HCT116 (cell line): Measurements from ENCODE around the gene KLF16. TPM values are rescaled to one million over a fixed set of nuclear protein-coding genes. Genes with fewer than 3 reads are reported as not detected.
A peak's percentile ranks its signal among the peaks of the same experiment; 100 is the strongest.

ENCODE experiments used
- ATAC-seq: fragments of 200-7000 bp; cut with Tn5 transposase; 2 replicates; pipeline ENCODE4 v1.9.1; 2020; ENCODE audit warnings: mild to moderate bottlenecking, moderate library complexity
- BruUV-seq: library from RNA; stranded (reverse); fragments of 400-500 nt; replicated peaks from 2 replicates; lab custom pipeline; 2021; lab: Mats Ljungman, UMichigan
- CTCF ChIA-PET: fragments of 300-600 bp; sonication (Branson Sonifier 250); formaldehyde crosslinking; loops from one replicate; lab custom pipeline; 2021; ENCODE audit warnings: antibody characterized with exemption; lab: Charles Lee
- POLR2A ChIA-PET: fragments of 300-600, 350-600 bp; sonication (Branson Sonifier 250); formaldehyde crosslinking; loops from one replicate; lab custom pipeline; 2021; ENCODE audit warnings: antibody characterized with exemption; lab: Charles Lee
- RAD21 ChIA-PET, 2 experiments: fragments of 300-600 bp; sonication (Branson Sonifier 250); formaldehyde crosslinking; loops; one replicate each; lab custom pipeline; 2023; ENCODE audit warnings: low total read pairs in 2 of 2; ENCODE audit not compliant: uncharacterized antibody in 2 of 2, unreplicated experiment in 2 of 2, low non-redundant PET in 1 of 2; lab: Charles Lee
- DNase-seq: peaks from one replicate; pipeline ENCODE4 v3.0.0-alpha.2; 2010; ENCODE audit warnings: low read depth, low spot score
- H2AFZ ChIP-seq: fragments of 200-600 bp; shearing (Covaris generic), sonication (generic); 2 replicates; pipeline ENCODE4 v1.6.1; 2017; ENCODE audit warnings: low read depth, mixed run types, mixed read lengths, antibody characterized with exemption, low read length; ENCODE audit not compliant: poor library complexity, severe bottlenecking
- H3K27ac ChIP-seq: 2 replicates; pipeline ENCODE4 v1.5.1; 2012; ENCODE audit warnings: low read depth, low read length
- H3K27me3 ChIP-seq: fragments of 200-600 bp; sonication (generic); 2 replicates; pipeline ENCODE4 v1.6.1; 2016; ENCODE audit warnings: mixed run types, low read length, mixed read lengths; ENCODE audit not compliant: insufficient read depth
- H3K36me3 ChIP-seq, 2 experiments: fragments of 200-500 bp in 1 of 2; fragments of 200-600 bp in 1 of 2; sonication (Bioruptor generic) in 1 of 2; sonication (generic) in 1 of 2; 2 replicates each; pipeline versions ENCODE4 v1.5.1 to v1.6.1; 2014 to 2016; ENCODE audit warnings: low read length in 2 of 2, inconsistent platforms in 1 of 2, mixed read lengths in 1 of 2, mixed run types in 1 of 2; ENCODE audit not compliant: insufficient read depth in 2 of 2, control insufficient read depth in 1 of 2
- H3K4me1 ChIP-seq, 2 experiments: fragments of 200-600 bp in 1 of 2; sonication (generic) in 1 of 2; 2 replicates each; pipeline versions ENCODE4 v1.5.1 to v1.6.1; 2012 to 2017; ENCODE audit warnings: low read length in 2 of 2, inconsistent platforms in 1 of 2, mild to moderate bottlenecking in 1 of 2, mixed read lengths in 1 of 2, mixed run types in 1 of 2, moderate library complexity in 1 of 2; ENCODE audit not compliant: insufficient read depth in 2 of 2, control insufficient read depth in 1 of 2
- H3K4me2 ChIP-seq: fragments of 200-600 bp; sonication (generic); 2 replicates; pipeline ENCODE4 v1.6.1; 2017; ENCODE audit warnings: mixed run types, low read length, mixed read lengths
- H3K4me3 ChIP-seq, 2 experiments: fragments of 200-600 bp in 1 of 2; sonication (generic) in 1 of 2; replicated peaks in 1 of 2; 2 replicates each; pipeline ENCODE4 v1.5.1; 2011 to 2016; ENCODE audit warnings: low read length in 2 of 2, control low read depth in 1 of 2, low read depth in 1 of 2, mild to moderate bottlenecking in 1 of 2, mixed read lengths in 1 of 2, mixed run types in 1 of 2
- H3K79me2 ChIP-seq: fragments of 200-600 bp; sonication (generic); 2 replicates; pipeline ENCODE4 v1.6.1; 2017; ENCODE audit warnings: mild to moderate bottlenecking, mixed run types, low read length, moderate library complexity, mixed read lengths; ENCODE audit not compliant: insufficient read depth
- H3K9ac ChIP-seq: fragments of 200-600 bp; sonication (generic); 2 replicates; pipeline ENCODE4 v1.6.1; 2016; ENCODE audit warnings: low read length, mixed read lengths
- H3K9me2 ChIP-seq: fragments of 200-600 bp; sonication (generic), shearing (Covaris generic); 2 replicates; pipeline ENCODE4 v1.6.1; 2017; ENCODE audit warnings: mixed run types, mild to moderate bottlenecking, moderate library complexity; ENCODE audit not compliant: insufficient read depth
- H3K9me3 ChIP-seq, 2 experiments: fragments of 200-500 bp in 1 of 2; fragments of 200-600 bp in 1 of 2; sonication (Bioruptor generic) in 1 of 2; sonication (generic) in 1 of 2; 2 replicates each; pipeline ENCODE4 v1.6.1; 2014 to 2017; ENCODE audit warnings: low read length in 2 of 2, mixed read lengths in 2 of 2, inconsistent platforms in 1 of 2, low read depth in 1 of 2, mild to moderate bottlenecking in 1 of 2, mixed run types in 1 of 2, moderate library complexity in 1 of 2; ENCODE audit not compliant: control insufficient read depth in 1 of 2, insufficient read depth in 1 of 2
- H4K20me1 ChIP-seq: fragments of 200-600 bp; sonication (generic), shearing (Covaris generic); 2 replicates; pipeline ENCODE4 v1.6.1; 2017; ENCODE audit warnings: mixed run types, mild to moderate bottlenecking, moderate library complexity; ENCODE audit not compliant: insufficient read depth
- CBX3 ChIP-seq: IDR thresholded peaks from 2 replicates; pipeline ENCODE4 v1.6.1; 2012; ENCODE audit warnings: low read depth
- CEBPB ChIP-seq: IDR thresholded peaks from 2 replicates; pipeline ENCODE4 v1.6.1; 2012; ENCODE audit warnings: low read depth
- ELF1 ChIP-seq: IDR thresholded peaks from 2 replicates; pipeline ENCODE4 v1.6.1; 2012; ENCODE audit warnings: low read depth, borderline replicate concordance
- EZH2 ChIP-seq: fragments of 200-600 bp; sonication (generic); IDR thresholded peaks from 2 replicates; pipeline ENCODE4 v1.6.1; 2017; ENCODE audit warnings: antibody characterized with exemption, mixed run types
- EZH2phosphoT487 ChIP-seq: fragments of 200-600 bp; IDR thresholded peaks from 2 replicates; pipeline ENCODE4 v1.6.1; 2018; ENCODE audit warnings: antibody characterized with exemption, borderline replicate concordance
- FOSL1 ChIP-seq: IDR thresholded peaks from 2 replicates; pipeline ENCODE4 v1.6.1; 2012; ENCODE audit warnings: low read depth
- JUND ChIP-seq: IDR thresholded peaks from 2 replicates; pipeline ENCODE4 v1.6.1; 2012
- POLR2A ChIP-seq: IDR thresholded peaks from 2 replicates; pipeline ENCODE4 v1.7.0; 2011; ENCODE audit warnings: borderline replicate concordance; ENCODE audit not compliant: insufficient read depth, insufficient read length; ENCODE audit errors: extremely low read depth
- SRF ChIP-seq: IDR thresholded peaks from 2 replicates; pipeline ENCODE4 v1.6.1; 2012; ENCODE audit warnings: low read depth
- TCF7L2 ChIP-seq: IDR thresholded peaks from 2 replicates; pipeline ENCODE4 v1.7.0; 2011; ENCODE audit warnings: borderline replicate concordance, inconsistent platforms; ENCODE audit not compliant: insufficient read depth, insufficient read length; ENCODE audit errors: extremely low read depth
- YY1 ChIP-seq: IDR thresholded peaks from 2 replicates; pipeline ENCODE4 v1.6.1; 2011; ENCODE audit warnings: low read length, low read depth, moderate library complexity, mild to moderate bottlenecking; ENCODE audit not compliant: insufficient replicate concordance; ENCODE audit errors: extremely low read depth
- ZFX ChIP-seq: fragments of 450-650 bp; IDR thresholded peaks from 2 replicates; pipeline ENCODE4 v1.6.1; 2017
- ZNF274 ChIP-seq: fragments of 200-500 bp; sonication (Bioruptor generic); IDR thresholded peaks from 2 replicates; pipeline ENCODE4 v1.6.1; 2014; ENCODE audit warnings: mild to moderate bottlenecking, low read depth, low read length, inconsistent platforms
- intact Hi-C: fragments of 100-400 bp; cut with micrococcal nuclease; formaldehyde crosslinking; loops from 2 replicates; pipeline ENCODE4 v1.10.0; 2022
- total RNA-seq: library from RNA; stranded (reverse); gene quantifications from one replicate; pipeline ENCODE4 v1.2.1, GENCODE V29; 2021; ENCODE audit not compliant: unreplicated experiment
- TF ChIP-seq, protein P1 (sequence below): IDR thresholded peaks from 2 replicates; pipeline ENCODE4 v1.6.1; 2011; ENCODE audit warnings: mild to moderate bottlenecking, low read length, moderate library complexity; ENCODE audit not compliant: insufficient replicate concordance; ENCODE audit errors: extremely low read depth
- TF ChIP-seq, protein P2 (sequence below): IDR thresholded peaks from 2 replicates; pipeline ENCODE4 v1.6.1; 2012

The KLF16 gene
- total RNA-seq, 1 experiment from 2014 or later: 64.3 TPM

DNA sequence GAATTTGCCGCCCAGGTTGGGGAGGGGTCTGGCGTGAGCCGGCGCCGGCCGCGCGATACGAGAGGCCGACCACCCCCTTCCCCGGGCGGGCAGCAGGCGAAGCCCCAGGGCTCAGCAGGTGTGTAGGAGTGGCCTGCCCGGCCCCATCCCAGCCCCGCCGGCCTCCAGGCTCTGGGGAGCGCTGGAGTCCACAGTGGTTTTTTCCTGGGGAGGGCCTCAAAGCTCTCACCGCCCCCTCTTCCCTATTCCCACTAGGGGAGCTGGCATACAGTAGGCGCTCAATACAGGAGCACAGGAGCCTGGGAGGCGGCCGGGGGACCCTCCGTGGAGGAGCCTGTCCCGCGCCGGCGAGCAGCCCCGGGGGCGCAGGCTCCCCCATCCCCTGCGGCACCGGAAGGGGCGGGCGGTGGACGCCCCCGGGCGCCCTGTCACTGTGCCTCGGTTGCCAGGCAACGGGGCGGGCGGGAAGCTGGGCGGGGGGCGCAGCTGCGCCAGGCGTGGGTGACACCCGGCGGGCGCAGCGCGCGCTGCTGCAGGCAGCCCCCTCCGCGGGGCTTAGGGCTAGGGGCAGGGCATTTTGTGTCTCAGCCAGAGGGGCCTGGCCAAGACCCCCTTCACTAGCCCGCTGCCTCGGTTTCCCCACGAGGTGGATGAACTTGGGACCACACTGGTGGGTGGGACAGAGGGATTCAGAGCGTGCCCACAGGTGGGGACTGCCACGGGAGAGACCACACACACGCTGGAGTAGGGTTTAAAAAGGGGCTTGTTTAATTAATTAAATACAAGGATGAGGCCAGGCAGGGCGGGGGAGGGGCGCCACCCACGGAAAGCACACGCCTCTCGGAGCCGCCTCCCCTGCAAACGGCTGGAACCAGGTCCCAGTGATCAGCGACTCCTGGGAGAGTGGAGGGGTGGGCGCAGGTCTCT, 11.5 kb downstream of the KLF16 start:
- intact Hi-C loops: no loop called here
- Histone ChIP-seq H2AFZ (no peak overlapping the region), H3K4me2 (peak overlapping the region; percentile 83; the same call in 1 of the 2 replicates), H3K4me1 (peaks cover 48 to 65% of the 10 kb centered on the region in 2 experiments), H3K9ac (no peak overlapping the region), H4K20me1 (peaks cover 13% of the 10 kb centered on the region; the same call in 1 of the 2 replicates), H3K27me3 (no peaks in the 10 kb centered on the region), H3K27ac (no peak overlapping the region), H3K9me3 (no peaks in the 10 kb centered on the region), H3K4me3 (no peak overlapping the region), H3K36me3 (peaks cover 0 to 7% of the 10 kb centered on the region in 2 experiments; a peak in 1 of 4 replicates), H3K9me2 (no peaks in the 10 kb centered on the region), H3K79me2 (peaks cover 71% of the 10 kb centered on the region)
- ATAC-seq (no peak), DNase-seq (no peak)
- ChIA-PET RAD21 (no interaction called here), CTCF (no interaction called here), POLR2A (no interaction called here)
- BruUV-seq: no TSS peak
- TF ChIP-seq TCF7L2 (no peak), YY1 (no peak), ZFX (no peak), ELF1 (no peak), EZH2 (no peak), EZH2phosphoT487 (no peak), JUND (no peak), CBX3 (no peak), CEBPB (no peak), SRF (no peak), ZNF274 (no peak), FOSL1 (no peak), POLR2A (no peak)
- TF ChIP-seq, protein P1, sequence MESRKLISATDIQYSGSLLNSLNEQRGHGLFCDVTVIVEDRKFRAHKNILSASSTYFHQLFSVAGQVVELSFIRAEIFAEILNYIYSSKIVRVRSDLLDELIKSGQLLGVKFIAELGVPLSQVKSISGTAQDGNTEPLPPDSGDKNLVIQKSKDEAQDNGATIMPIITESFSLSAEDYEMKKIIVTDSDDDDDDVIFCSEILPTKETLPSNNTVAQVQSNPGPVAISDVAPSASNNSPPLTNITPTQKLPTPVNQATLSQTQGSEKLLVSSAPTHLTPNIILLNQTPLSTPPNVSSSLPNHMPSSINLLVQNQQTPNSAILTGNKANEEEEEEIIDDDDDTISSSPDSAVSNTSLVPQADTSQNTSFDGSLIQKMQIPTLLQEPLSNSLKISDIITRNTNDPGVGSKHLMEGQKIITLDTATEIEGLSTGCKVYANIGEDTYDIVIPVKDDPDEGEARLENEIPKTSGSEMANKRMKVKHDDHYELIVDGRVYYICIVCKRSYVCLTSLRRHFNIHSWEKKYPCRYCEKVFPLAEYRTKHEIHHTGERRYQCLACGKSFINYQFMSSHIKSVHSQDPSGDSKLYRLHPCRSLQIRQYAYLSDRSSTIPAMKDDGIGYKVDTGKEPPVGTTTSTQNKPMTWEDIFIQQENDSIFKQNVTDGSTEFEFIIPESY: no peak
- TF ChIP-seq, protein P2, sequence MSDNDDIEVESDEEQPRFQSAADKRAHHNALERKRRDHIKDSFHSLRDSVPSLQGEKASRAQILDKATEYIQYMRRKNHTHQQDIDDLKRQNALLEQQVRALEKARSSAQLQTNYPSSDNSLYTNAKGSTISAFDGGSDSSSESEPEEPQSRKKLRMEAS: no peak
